Caki2 (cell line): ENCODE results near the gene TBC1D8. TPM values are rescaled to one million over a fixed set of nuclear protein-coding genes. Genes with fewer than 3 reads are reported as not detected.
A peak's percentile ranks its signal among the peaks of the same experiment; 100 is the strongest.

Experiments used
- DNase-seq: peaks from one replicate; pipeline ENCODE4 v3.0.0-alpha.2; 2015; ENCODE audit warnings: low read depth
- in situ Hi-C: cut with HindIII; loops from 2 replicates; pipeline ENCODE4 v1.10.0; 2016; ENCODE audit warnings: low sequenced_read_pairs, low pct_unique_long_range_greater_than_20kb, mixed read lengths
- total RNA-seq: library from RNA; depleted of rRNA; stranded (reverse); fragments of >200 nt; shearing (Covaris generic); gene quantifications from 2 replicates; pipeline ENCODE4 v1.2.3, GENCODE V29; 2014; ENCODE audit warnings: low replicate concordance

Gene TBC1D8
- total RNA-seq, 1 experiment from 2014 or later: 49.8 TPM

DNA sequence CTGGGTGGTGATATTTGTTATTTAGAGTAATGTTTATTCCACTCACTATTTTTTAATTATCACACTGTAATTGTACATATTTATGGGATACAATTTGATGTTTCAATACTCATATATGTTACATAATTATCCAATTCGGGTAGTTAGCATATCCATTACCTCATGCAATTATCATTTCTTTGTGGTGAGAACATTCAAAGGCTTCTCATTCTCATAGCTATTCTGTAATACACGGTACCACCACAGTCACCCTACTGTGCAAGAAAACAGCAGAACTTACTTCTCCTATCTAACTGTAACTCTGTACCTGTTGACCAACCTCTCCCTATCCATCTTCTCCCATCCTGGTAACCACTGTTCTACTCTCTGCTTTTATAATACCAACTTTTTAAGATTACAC is 4.6 kb downstream of the TBC1D8 start:
- DNase-seq: no peak
- in situ Hi-C loops: no loop called here

DNA sequence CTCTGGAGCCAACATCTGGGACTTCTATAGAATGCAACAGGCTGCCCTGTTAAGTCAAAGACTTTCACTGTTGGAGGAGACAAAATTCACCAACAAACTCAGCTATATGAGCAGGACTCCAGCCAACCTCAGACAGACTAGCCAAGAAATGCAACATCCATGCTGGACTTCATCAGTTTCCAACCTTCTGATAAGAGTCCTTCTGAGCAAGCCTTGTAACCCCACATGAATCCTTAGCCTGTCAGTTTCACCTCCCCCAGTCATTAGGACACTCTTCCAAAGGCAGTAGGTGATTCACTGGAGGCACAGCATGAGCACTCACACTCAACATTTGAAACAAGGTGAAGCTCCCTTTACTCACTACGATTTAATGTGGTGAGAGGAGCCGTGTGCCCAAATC is 5.8 kb downstream of the TBC1D8 start:
- in situ Hi-C loops: no loop called here
- DNase-seq: peak; percentile 30

GRCh38 chr2:101142163-101142562 is 9.0 kb downstream of the TBC1D8 start:
- in situ Hi-C loops: no loop called here
- DNase-seq: no peak

DNA sequence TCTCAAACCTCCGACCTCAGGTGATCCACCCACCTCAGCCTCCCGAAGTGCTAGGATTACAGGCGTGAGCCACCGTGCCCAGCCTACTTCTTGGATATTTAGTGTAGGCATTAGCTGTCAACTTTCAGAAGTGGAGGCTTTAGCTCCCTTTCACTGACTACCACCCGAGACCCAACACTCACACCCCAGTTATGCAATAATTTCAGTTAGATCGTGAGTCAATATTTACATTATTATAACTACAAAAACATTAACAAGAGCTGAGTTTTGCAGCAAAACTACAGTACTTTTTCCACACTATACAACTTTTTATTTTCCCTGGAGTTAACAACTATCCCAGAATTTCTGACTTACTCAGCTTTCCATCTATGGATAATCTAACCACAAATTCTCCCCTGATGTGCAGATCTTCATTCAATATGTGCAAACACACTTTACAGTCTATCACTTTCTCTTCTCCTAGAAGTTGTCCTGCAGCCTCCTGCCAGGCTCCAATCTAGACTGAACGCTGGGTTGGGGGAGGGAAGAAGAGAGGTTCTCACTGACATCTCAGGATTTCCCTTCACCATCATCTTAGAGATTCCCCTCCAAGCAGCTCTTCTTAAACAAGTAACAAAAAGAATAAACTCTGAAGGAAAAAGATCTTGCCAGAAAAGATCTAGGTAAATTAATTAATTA is 10.1 kb downstream of the TBC1D8 start:
- in situ Hi-C loops: no loop called here
- no peak for DNase-seq

DNA sequence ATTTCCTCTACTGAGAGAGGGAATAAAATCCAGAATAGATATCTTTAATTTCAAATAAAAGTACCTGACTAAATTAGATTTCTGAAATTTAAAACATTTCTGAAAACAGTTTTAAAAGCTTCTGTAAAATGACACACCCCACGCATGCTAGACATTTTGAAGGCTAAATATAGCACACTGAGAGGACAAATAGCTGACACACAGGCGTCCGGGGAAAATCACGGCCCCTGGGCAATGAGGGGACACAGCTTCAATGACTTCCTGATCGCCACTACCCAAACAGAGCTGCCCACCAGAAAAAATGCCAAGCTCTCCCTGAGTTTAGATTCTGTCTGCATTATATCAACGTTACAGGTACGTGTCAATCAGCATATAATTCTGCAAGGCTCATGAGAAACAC is 10.9 kb downstream of the TBC1D8 start:
- DNase-seq: no peak
- in situ Hi-C loops: no loop called here

DNA sequence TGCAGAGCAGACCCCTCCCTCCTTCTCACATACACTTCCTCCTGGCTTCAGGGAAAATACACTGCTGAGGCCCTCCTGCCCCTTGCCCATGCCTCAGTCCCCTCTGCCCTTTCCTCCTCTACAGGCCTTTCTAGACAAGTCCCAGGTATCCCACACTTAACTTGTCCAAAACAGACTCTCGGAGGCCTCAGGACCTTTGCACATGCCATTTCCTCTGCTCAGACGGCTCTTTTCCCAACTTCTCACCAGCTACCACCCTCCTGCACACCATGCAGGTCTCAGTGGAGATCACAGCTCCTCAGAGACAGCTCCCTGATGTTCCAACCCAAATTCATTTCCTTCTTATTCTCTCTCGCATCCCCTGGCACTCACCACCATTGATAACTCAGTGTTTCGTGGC is 11.7 kb downstream of the TBC1D8 start:
- no peak for DNase-seq
- in situ Hi-C loops: no loop called here

- no peak for DNase-seq
- in situ Hi-C loops: no loop called here
Measured at GRCh38 chr2:101135412-101136296, 15.5 kb downstream of the TBC1D8 start.

GRCh38 chr2:101133492-101134100 is 17.6 kb downstream of the TBC1D8 start:
- DNase-seq: no peak
- in situ Hi-C loops: no loop called here

DNA sequence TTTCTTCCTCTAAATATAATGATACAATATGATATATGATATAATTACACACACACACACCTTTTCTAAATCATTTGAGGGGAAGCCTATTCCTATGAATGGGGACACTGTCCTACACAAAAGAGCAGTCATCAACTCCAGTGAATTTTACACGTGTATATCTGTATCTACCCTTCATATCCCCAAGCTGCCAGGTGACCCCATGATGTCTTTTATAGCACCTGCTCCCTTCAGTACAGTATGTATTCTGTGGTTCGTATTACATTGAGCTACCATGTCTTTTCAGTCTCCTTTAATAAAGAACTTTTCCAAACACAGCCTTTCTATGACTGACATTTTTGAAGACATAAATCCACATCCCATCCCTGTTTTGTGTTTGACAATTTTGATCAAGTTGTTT is 19.0 kb downstream of the TBC1D8 start:
- DNase-seq: no peak
- in situ Hi-C loops: no loop called here

GRCh38 chr2:101130081-101130480 is 21.1 kb downstream of the TBC1D8 start:
- DNase-seq: no peak
- in situ Hi-C loops: no loop called here

DNA sequence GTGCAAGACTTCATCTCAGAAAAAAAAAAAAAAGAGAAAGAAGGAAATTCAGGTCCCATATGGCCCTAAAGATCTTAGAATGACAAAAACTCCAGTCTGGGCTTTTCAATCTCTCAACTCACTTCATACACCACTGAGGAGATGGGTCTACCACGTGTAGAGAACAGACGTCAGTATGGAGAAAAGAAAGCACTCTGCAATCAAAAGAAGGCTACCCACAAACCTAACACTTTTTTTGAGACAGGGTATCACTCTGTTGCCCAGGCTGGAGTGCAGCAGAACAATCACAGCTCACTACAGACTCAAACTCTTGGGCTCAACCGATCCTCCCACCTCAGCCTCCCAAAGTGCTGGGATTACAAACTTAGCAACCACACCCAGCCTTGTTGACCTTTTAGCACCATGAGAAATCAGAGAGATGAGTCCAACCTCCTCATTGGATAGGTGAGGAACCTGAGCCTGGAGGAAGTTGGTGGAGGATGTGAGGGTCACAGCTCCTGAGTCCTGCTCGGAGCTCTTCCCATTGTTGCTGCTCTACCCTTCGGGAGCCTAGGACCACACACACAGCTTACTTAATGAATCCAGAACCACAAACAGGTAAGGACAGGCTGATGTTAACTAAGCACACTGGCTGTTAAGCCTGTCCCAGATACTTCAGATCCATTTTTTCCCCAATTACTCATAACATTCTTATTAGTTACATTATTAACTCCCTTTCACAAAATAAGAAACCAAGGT is 23.7 kb downstream of the TBC1D8 start:
- in situ Hi-C loops: loop anchor here (5.0 kb wide), 1 partner anchor 60 kb away; no protein-coding TSS in a partner anchor
- no peak for DNase-seq

DNA sequence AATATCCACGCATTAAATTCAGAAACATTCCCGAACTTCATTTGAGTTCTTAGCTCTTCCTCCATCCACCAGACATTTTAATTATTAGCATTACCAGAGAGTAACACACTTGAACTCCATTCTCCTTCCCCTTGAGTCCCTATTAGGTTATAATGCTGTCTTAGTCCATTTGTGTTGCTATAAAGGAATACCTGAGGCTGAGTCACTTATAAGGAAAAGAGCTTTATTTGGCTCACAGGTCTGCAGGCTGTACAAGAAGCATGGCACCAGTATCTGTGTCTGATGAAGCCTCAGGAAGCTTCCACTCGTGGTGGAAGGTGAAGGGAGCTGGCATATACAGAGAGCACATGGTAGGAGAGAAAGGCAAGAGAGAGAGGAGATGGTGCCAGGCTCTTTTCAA is 25.4 kb downstream of the TBC1D8 start:
- in situ Hi-C loops: loop anchor here (5.0 kb wide), 1 partner anchor 59 kb away; no protein-coding TSS in a partner anchor
- peak; percentile 25 for DNase-seq

- DNase-seq: no peak
Measured at GRCh38 chr2:101125374-101125773, 25.8 kb downstream of the TBC1D8 start.

GRCh38 chr2:101124643-101125366 is 26.4 kb downstream of the TBC1D8 start:
- in situ Hi-C loops: loop anchor here (5.0 kb wide), 1 partner anchor 58 kb away; no protein-coding TSS in a partner anchor
- DNase-seq: peak; percentile 99

More at GRCh38 chr2:101125374-101125773, 25.8 kb downstream of the TBC1D8 start:
- in situ Hi-C loops: loop anchor here (5.0 kb wide), 1 partner anchor 58 kb away; no protein-coding TSS in a partner anchor

- in situ Hi-C loops: no loop called here
- no peak for DNase-seq
Measured at GRCh38 chr2:101123795-101124471, 27.2 kb downstream of the TBC1D8 start.

DNA sequence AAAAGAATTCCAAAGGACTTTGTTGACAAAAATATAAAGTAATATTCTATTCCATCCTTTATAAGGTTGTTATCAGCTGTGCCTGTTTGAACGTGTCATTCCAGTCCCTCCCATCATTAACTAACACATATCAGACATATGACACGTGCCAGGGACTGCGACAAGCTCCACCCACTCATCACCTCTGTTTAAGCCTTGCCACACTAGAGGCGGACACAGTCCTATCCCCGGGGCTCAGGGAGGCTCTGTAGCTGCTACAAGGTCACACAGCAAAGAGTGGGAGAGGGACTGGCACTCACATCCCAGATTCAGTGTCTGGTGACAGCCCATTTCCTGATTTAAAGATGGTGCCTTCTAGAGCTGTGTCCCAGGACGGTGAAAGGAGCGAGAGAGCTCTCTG is 30.0 kb downstream of the TBC1D8 start:
- in situ Hi-C loops: no loop called here
- DNase-seq: no peak
